K562 (cell line): Measurements from ENCODE around the gene RGL2. TPM values are rescaled to one million over a fixed set of nuclear protein-coding genes. Genes with fewer than 3 reads are reported as not detected.

Source experiments
- CBFA2T2 ChIP-seq: fragments of 450-650 bp; conservative IDR thresholded peaks from 2 replicates; pipeline ENCODE4 v1.6.1; 2017; ENCODE audit warnings: mild to moderate bottlenecking
- CSDE1 ChIP-seq, 2 experiments: fragments of 450-650 bp; IDR thresholded peaks; 2 replicates each; pipeline ENCODE4 v1.6.1; 2016; ENCODE audit warnings: mild to moderate bottlenecking in 1 of 2
- E4F1 ChIP-seq: fragments of 250-450 bp; sonication (Bioruptor Pico); IDR thresholded peaks from 2 replicates; pipeline ENCODE4 v1.5.0; 2021; ENCODE audit warnings: mild to moderate bottlenecking, borderline replicate concordance
- GABPB2 ChIP-seq: fragments of 250-450 bp; sonication (Bioruptor Pico); conservative IDR thresholded peaks from 2 replicates; pipeline ENCODE4 v1.5.1; 2021; ENCODE audit warnings: mild to moderate bottlenecking
- GATA2 ChIP-seq: sonication (generic); formaldehyde crosslinking; IDR thresholded peaks from 2 replicates; pipeline ENCODE4 v1.4.0; 2020; ENCODE audit warnings: mild to moderate bottlenecking, missing genetic modification reagents
- HOMEZ ChIP-seq: fragments of 250-450 bp; sonication (Bioruptor Pico); IDR thresholded peaks from 2 replicates; pipeline ENCODE4 v1.4.0; 2020; ENCODE audit warnings: mild to moderate bottlenecking, moderate library complexity
- KLF10 ChIP-seq: fragments of 250-450 bp; sonication (Bioruptor Pico); IDR thresholded peaks from 2 replicates; pipeline ENCODE4 v1.6.1; 2021; ENCODE audit warnings: matching md5 sums
- MCM2 ChIP-seq: fragments of 450-650 bp; IDR thresholded peaks from 2 replicates; pipeline ENCODE4 v1.6.1; 2017; ENCODE audit warnings: low read depth, mild to moderate bottlenecking
- PCBP2 ChIP-seq: fragments of 200-400 bp; formaldehyde crosslinking; IDR thresholded peaks from 2 replicates; pipeline ENCODE4 v1.6.1; 2018; ENCODE audit warnings: low read length, low read depth, mild to moderate bottlenecking, moderate library complexity; ENCODE audit not compliant: poor library complexity, severe bottlenecking
- RBM34 ChIP-seq: fragments of 200-400 bp; formaldehyde crosslinking; IDR thresholded peaks from 2 replicates; pipeline ENCODE4 v1.6.1; 2018; ENCODE audit warnings: low read length, borderline replicate concordance; ENCODE audit not compliant: insufficient read depth
- RBM39 ChIP-seq: fragments of 200-400 bp; formaldehyde crosslinking; optimal IDR thresholded peaks from 2 replicates; pipeline ENCODE3; 2018; ENCODE audit warnings: low read depth, low read length
- RHOXF2B ChIP-seq: fragments of 250-450 bp; sonication (Bioruptor Pico); conservative IDR thresholded peaks from 2 replicates; pipeline ENCODE4 v1.5.1; 2021
- SIN3B ChIP-seq: fragments of 450-650 bp; IDR thresholded peaks from 2 replicates; pipeline ENCODE4 v1.6.1; 2017; ENCODE audit warnings: low read depth, mild to moderate bottlenecking, moderate library complexity
- SIRT6 ChIP-seq: IDR thresholded peaks from one replicate; pipeline ENCODE4 v1.6.1; 2012; ENCODE audit warnings: low read depth, mild to moderate bottlenecking, control low read depth, inconsistent platforms, low read length, moderate library complexity
- SRF ChIP-seq, 2 experiments: fragments of 250-450, 450-650 bp in 1 of 2; sonication (Bioruptor Pico) in 1 of 2; sonication (generic) in 1 of 2; formaldehyde crosslinking; IDR thresholded peaks; 2 replicates each; pipeline versions ENCODE4 v1.5.0 to v1.5.1; 2020 to 2022; ENCODE audit warnings: mild to moderate bottlenecking in 1 of 2, missing genetic modification reagents in 1 of 2
- TCF15 ChIP-seq: fragments of 250-450 bp; sonication (Bioruptor Pico); IDR thresholded peaks from 2 replicates; pipeline ENCODE4 v1.8.0; 2022; ENCODE audit warnings: moderate library complexity, mild to moderate bottlenecking, inconsistent platforms
- TFAM ChIP-seq: fragments of 250-450 bp; sonication (Bioruptor Pico); conservative IDR thresholded peaks from 2 replicates; pipeline ENCODE4 v1.5.0; 2021; ENCODE audit warnings: mild to moderate bottlenecking, moderate library complexity
- UBTF ChIP-seq, 2 experiments: IDR thresholded peaks; 2 replicates each; pipeline ENCODE4 v1.6.1; 2012; ENCODE audit warnings: improper control_type of control experiment in 2 of 2, low read depth in 2 of 2, low read length in 2 of 2, borderline replicate concordance in 1 of 2
- ZNF384 ChIP-seq: IDR thresholded peaks from 2 replicates; pipeline ENCODE4 v1.6.1; 2012; ENCODE audit warnings: low read depth, low read length, improper control_type of control experiment
- ZNF444 ChIP-seq: fragments of 250-450 bp; sonication (Bioruptor Pico); IDR thresholded peaks from 2 replicates; pipeline ENCODE4 v1.4.0; 2020; ENCODE audit warnings: mild to moderate bottlenecking, moderate library complexity
- ZNF668 ChIP-seq: fragments of 250-450 bp; sonication (Bioruptor Pico); IDR thresholded peaks from 2 replicates; pipeline ENCODE4 v1.8.0; 2022; ENCODE audit warnings: mild to moderate bottlenecking, inconsistent platforms
- ZNF79 ChIP-seq: fragments of 250-450 bp; sonication (Bioruptor Pico); IDR thresholded peaks from 2 replicates; pipeline ENCODE4 v1.4.0; 2020; ENCODE audit warnings: low read depth, mild to moderate bottlenecking, moderate library complexity
- polyA plus RNA-seq, 8 experiments: library from polyadenylated mRNA; depleted of rRNA in 4 of 8; stranded (reverse) in 5 of 8; unstranded in 3 of 8; fragments of >200 nt; fragmentation: Nextera tagmentation in 2 of 8; fragmentation: Illumina TruSeq in 1 of 8; extraction: Ambion mirVana in 2 of 8; extraction: Trizol in 1 of 8; gene quantifications; 2 replicates each; pipeline versions ENCODE4 v1.2.1 to v1.2.3, GENCODE V29; 2011 to 2014; ENCODE audit warnings: inconsistent platforms in 1 of 8, missing spikeins in 1 of 8
- total RNA-seq, 7 experiments: library from RNA; depleted of rRNA in 6 of 7; stranded (reverse); fragments of >200 nt in 6 of 7; fragmentation: Illumina TruSeq in 2 of 7; extraction: Trizol in 2 of 7; gene quantifications; 2 replicates each; pipeline versions ENCODE4 v1.2.1 to v1.2.3, GENCODE V29; 2011 to 2021; ENCODE audit warnings: low replicate concordance in 1 of 7

RGL2 gene
- total and polyA plus RNA-seq, 9 of the 15 experiments (the other 6 are each of a cell fraction or from before 2014, with no cell fraction given): 1.8 to 57.1 (median 19.5) TPM

- TF ChIP-seq TCF15: no peak
- TF ChIP-seq PCBP2: no peak
- TF ChIP-seq RBM34: no peak
- TF ChIP-seq CBFA2T2: no peak
- peak; percentile 94 for TF ChIP-seq SIRT6
- no peak for TF ChIP-seq ZNF668 (CRISPR knock-in tag)
- peak; percentile 83; the same call in 1 of the 2 replicates for TF ChIP-seq RHOXF2B
- TF ChIP-seq RBM39: peak; percentile 75
- no peak for TF ChIP-seq CSDE1 (IDR thresholded peaks at IDR 0.05)
- TF ChIP-seq SRF (CRISPR knock-in tag; IDR thresholded peaks at IDR 0.05): peak in 1 of 2 experiments; percentile 46; a peak in 1 of 4 replicates
- TF ChIP-seq HOMEZ (CRISPR knock-in tag): no peak
- TF ChIP-seq GATA2 (CRISPR knock-in tag): no peak
- TF ChIP-seq UBTF (IDR thresholded peaks at IDR 0.05; ENCODE audit: borderline replicate concordance in 1 of 2, low read depth in 2 of 2, low read length in 2 of 2): no peak
- no peak for TF ChIP-seq GABPB2 (CRISPR knock-in tag)
- TF ChIP-seq ZNF384: no peak; the same call in 1 of the 2 replicates
- TF ChIP-seq ZNF444 (CRISPR knock-in tag): 0 out of 2 replicates have a peak, but pooled peaks have one; percentile 20
- TF ChIP-seq TFAM: no peak
- no peak for TF ChIP-seq E4F1 (CRISPR knock-in tag)
- no peak for TF ChIP-seq MCM2
- TF ChIP-seq KLF10: 0 out of 2 replicates have a peak, but pooled peaks have one; percentile 37
- peak; percentile 70 for TF ChIP-seq SIN3B
- TF ChIP-seq ZNF79 (CRISPR knock-in tag): no peak
Measured at GRCh38 chr6:33276864-33277662, 21.7 kb downstream of the RGL2 start, which contains the start of gene B3GALT4 (continued).
